ENCODE measurements around the gene APOA5.

The APOA5 gene

DNA sequence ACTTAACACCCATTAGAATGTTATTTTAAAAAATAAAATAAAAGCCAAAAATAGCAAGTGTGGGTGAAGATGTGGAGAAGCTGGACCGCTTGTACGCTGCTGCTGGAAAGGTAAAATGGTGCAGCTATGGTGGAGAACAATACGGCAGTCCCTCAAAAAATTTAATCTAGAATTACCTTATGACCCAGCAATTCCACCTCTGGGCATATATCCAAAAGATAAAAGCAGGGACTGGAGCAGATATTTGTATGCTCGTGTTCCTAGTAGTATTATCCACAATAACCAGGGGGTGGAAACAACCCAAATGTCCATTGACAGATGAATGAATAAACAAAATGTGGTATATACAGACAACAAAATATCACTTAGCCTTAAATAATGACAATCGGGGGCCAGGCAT is 6.1 kb upstream of the APOA5 start:
- no peak for DNase-seq (ENCODE audit: low spot score)

DNA sequence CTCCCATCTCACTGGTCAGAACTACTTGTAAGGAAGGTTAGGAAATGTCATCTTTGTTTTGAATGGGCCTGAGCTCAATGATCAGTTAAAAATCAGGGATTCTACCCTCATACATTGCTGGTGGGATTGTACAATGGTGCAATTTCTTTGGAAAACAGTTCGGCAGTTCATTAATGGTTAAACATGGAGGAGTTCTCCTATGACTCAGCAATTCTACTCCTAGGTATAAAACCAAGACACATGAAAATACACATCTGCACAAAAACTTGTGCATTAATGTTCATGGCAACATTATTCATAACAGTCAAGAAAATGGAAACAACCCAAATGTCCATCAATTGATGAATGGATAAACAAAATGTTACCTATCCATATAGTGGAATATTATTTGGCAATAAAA is 4.9 kb upstream of the APOA5 start:
- DNase-seq (ENCODE audit: low spot score), result no peak

DNA sequence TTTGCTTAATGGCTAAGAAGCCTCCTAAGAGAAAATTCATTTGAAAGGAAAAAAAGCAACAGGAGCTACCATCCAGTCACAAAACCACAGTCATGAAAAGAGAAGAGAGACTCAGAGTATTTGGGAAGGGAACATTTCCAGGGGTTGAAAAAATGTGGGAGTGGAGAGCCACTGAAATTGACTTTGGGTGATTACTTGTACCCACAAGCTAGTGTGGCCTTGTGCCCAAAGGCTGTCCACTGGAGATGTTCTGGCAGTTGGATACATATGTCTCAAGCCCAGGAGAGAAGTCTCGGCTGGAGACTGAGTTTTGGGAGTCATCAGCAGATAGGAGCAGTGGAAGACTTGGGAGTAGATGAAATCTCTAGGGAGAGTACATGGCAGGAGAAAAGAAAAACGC is 3.2 kb upstream of the APOA5 start:
- no peak for DNase-seq (ENCODE audit: low spot score)

DNA sequence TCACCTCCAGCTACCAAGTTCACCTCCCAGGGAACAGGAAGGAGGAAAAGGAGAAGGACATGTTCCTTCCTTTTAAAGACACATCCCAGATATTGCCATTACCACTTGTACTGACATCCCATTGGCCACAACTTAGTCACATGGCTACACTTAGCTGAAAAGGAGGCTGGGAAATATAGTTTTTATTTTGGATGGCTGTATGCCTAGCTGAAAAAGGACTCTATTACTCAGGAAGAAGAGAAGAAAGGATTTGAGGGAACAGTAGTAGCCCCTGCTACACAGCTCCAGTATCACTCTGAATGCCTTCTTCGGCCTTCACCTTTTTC is 2.1 kb upstream of the APOA5 start:
- DNase-seq (ENCODE audit: low spot score), result no peak

DNA sequence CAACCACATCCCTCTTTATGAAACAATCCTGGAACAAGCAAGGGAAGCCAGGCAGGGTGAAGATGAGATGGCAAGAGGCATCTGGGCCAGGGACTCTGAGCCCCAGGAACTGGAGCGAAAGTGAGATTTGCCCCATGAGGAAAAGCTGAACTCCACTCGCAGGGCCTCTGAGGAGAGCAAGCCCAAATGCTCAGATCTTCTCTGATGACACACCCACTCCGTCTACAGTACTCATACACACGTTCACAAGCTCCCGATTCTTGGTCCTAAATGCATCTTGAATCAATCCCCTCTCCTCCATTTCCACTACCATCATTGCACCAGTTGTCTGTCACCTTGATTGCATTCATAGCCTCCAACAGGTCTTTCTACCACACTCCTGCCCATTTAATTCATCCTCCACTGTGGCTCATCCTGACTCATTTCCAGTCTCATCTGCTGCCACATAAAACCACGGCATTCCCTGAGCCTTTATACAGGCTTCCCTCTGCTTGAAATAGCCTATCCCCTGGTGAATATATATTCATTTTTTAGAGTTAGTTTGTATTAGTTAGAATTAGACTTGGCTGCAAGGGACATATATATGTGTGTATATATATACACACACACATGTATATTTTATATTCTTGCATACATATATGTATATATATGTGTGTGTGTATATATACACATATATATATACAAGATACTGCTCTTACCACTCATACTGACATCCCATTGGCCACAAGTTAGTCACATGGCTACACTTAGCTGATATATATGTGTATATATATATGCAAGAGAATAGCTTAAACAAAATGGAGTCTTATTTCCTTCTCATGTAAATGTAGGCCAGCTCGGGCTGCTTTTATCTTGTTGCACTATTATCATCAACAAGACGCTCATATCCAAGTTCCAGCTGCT is 1.4 kb upstream of the APOA5 start:
- DNase-seq (ENCODE audit: low spot score), result no peak

DNA sequence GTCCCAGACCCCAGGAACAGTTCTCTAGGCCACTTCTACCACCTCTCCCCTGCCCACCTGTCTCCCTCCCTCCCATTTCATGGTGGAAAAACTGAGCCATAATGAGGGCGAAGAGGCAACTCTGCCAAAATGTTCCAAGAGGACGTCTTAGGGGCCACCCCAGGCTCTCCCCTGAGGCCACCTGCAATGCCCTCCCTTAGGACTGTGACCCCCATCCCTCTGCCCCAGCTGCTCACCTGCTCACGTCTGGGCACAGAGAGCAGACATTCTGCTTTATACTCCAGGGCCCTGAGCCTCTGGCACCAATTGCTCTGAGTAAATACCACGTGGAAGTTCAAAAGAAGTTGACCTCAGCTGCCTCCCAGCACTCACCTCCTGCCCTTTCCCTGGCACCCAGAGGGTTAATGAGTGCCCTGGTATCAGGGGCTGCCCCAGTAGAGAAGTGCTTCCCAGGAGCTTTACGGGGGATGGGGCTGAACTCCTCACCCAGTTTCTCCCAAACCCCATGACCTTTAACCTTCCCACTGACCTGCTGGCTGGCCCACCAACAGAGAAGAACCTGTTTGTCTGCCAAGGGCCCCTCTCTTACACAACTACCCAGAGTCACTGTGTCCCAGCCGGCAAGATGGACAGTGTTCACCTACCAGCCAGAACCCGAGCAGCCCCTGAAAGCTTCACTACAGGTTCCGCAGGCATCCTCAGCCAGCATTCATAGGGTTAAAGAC is 627 bp upstream of the APOA5 start:
- DNase-seq (ENCODE audit: low spot score), result no peak

DNA sequence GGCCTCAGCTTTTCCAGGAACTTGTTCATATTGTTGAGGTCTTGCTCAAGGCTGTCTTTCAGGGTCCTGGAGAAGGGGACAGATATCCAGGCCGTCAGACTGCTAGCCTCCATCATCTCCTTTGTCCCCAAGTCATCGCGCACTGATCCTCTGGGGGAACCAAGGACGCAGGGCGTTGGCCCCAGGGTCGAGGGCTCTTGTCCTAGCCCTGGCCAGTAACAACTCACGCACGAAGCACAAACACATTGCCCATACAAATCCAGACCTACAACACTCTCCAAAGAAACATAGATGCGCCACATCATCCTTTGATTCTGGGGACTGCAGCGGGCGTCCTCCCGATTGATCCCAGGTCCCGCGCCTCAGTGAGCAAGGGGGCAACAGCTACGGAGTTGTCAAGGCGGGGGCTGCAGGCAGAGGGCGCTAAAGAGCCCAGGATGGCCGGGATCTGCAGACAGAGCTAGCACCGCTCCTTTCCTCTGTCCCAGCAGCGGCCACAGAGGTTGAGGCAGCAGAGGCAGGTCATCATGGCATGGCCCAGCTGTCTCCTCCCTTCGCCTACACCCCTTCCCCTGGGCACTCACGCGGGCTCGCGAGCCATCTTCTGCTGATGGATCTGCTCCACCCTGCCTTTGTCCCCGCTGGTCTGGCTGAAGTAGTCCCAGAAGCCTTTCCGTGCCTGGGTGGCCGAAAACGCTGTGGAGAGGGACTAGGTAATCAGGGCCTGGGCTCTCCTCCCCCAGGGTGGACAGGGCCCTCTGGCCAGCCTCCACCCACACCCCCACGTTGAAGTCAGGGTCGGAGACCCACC is 472 bp downstream of the APOA5 start:
- peak; percentile 73 for DNase-seq (ENCODE audit: low spot score)

DNA sequence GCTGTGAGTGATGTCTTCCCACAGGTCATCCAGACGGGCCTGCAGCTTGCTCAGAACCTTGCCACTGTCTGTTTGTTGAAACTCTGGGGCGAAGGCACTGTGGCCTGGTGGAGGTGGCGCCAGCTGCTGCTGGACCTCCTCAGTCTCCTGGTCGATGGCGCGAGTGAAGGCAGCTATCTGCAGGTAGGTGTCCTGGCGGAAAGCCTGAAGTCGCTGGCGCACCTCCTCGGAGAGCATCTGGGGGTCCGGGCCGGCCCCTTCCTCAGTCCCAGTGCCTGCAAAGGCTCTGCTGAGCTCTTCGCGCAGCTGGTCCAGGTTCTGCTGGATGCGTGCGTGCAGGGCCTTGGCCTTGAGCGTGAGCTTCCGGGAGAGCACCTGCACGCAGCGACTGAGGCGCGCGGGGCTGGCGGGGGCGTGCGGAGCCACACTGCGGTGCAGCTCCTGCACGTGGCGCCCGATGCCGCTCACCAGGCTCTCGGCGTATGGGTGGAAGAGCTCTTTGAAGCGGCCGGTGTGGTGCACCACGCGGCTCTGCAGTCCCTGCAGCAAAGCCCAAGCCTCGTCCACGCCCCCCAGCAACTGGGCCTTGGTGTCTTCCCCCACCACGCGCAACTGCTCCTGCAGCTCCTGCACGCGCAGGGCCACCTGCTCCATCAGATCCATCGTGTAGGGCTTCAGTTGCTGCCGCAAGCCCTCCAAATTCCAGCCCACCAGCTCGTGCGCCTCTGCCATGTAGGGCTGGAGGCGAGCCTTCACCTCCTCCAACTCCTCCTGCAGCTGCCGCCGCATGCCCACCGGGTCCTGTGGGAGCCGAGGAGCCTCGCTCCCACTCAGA is 1.3 kb downstream of the APOA5 start:
- no peak for DNase-seq (ENCODE audit: low spot score)

DNA sequence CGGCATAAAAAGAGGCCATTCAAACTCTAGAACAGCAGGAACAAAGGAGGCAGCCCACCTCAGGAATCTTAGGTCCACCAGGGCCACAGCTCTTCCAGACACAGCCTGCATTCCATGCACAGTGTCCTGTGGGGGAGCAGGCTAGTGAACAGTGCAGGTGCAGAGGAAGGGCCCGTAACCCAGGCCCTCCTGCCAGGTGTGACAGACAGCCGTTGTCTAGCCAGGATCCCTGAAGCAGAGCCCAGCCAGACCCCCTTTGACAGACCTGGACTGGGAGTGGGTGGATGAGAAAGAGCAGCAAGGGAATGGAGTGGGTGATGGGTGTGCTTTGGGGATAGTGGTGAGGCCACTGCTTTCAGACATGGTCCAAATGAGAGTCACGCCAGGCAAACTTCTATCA is 2.7 kb downstream of the APOA5 start:
- no peak for DNase-seq (ENCODE audit: low spot score)

DNA sequence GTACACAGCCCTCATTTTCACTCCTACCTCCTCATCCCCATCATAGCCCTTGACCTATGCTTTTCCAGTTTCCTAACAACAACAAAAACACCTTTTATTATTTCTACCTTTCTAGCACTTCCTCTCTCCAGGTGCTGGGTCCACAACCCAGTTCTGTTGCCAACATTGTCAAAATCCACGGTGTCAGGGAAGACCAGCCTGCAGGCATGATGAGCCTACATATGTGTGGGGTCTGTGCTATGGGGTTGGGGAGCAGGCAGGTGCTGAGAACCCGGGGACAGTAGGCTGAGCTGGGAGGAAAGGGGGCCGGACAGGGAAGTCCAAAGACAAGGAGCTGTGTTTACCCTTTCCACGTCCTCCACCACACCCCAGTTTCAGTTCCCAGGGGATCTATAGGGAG is 3.1 kb downstream of the APOA5 start:
- DNase-seq (ENCODE audit: low spot score), result no peak

DNA sequence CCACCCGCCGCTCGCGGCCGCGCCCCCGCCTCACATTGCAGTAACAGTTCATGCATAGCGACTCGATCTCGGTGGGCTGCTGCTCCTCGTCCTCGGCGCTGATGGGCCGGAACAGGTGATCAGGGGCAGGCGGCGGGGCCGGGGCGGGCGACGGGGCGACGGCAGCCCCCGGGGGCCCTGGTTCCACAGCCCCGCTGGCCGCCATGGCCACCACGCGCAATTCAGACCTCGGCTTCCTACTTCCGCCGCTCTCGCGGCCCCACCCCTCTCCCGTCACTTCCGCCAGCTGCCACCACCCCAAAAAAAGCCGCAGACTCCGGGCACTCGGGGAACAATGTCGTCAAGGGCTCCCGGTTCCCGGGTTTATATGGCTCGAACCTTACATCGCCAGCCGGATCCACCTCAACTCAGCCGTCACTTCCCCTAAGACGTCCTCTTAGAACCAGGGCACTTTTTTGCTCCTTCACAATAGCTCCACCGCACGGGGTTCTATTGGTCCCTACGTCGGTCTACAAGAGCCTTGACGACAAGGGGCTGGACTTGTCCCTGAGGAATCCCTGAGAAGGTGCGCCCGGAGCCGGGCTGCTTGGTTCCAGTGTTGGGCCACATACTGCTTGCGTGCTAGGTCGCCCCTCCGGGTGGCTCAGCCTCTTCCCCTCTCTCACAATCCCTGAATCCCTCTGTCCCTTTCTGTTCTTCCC is 3.7 kb downstream of the APOA5 start, which contains the start of gene ZPR1:
Gene ZPR1 (minus strand): TSS at position 238 of the 701 bp plus-strand sequence. CDS start 33 bp downstream, at position 205.
- peak; percentile 75 for DNase-seq (ENCODE audit: low spot score)

DNA sequence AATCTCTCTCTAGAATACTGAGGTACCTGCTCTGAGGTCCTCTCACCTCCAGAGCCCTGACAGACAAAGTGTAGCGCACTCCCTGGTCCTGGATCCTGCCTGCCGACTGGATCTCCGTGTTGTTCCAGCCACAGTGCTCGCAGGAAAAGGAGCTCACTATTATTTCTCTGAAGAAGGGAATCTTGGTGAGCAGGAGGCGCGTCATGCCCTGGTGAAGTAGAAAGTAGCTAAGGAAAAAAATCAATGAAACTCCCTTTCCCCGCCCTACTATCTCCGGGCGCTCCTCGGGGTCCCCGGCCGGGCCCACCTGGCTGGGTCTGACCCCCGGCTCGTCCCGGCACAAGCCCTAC is 4.3 kb downstream of the APOA5 start:
- no peak for DNase-seq (ENCODE audit: low spot score)

DNA sequence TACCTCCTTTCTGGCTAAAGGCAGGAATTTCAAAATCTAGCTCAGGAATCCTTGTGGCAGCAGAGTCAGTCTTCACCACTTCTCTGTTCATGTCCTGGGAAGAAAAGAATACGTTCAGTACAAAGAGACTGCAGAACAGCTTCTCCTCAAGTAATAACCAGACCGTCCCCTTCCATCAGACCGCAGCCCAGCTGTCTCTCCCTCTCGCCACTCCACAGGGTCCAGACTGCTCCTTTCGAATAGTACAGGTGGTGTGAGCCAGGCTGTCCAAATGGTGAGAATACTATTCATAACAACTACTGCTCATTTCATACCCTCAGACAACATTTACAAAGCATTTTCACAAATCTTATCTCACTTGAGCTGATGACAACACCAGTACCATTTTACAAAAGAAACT is 4.7 kb downstream of the APOA5 start:
- no peak for DNase-seq (ENCODE audit: low spot score)

DNA sequence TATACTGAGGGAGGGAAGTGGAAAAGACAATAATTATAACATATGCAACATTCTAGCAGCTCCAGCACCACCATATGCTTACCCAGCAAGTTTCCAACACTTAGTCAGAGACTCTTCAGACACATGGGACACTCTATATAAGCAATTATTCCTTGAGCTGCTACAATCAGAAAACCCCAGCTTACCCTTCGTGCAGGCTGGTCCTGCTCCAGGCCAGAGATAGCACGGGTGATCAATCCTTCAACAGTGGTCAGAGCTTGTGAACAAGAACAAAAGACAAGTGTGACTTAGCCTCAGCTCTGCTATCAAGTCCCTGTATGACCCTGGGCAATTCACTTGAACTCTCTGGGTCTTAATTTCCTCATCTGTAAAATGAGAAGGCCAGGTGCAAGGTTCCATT is 5.4 kb downstream of the APOA5 start:
- no peak for DNase-seq (ENCODE audit: low spot score)

DNA sequence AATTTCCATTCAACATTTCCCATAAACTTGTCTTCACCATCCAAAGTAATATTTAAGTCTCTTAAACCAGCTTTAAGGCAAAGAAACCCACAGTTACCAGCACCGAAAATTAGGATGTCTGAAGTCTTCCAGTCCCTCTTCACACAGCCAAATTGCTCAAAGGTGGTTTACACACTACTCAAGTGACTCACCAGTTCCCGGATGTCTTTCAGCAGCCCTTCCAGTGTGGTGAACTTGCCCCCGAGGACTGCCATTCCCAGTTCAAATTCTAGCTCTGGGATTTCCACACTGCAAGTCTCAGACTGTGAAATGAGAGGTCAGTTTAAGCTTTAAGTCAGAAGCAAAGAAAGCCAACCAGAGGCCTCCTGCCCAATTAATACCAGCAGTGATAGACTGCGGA is 9.0 kb downstream of the APOA5 start:
- no peak for DNase-seq (ENCODE audit: low spot score)

DNA sequence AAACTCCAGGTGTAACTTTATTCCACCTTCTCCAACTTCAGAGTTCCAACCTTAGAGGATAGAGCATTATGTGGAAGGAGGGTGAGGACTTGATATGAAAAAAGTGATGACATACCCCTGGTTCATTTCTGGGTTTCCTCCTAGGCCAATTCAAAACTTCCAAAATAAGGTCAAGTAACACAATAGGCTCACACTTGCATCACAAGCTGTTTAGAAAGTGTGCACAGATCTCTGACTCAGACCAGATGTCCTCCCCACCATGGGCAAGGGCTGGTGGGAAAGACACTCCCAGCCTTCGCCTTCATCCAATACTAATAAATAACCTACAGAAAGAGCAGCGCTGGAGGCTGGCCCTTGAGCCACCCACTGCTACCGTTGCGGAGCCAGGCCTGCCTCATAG is 13.1 kb downstream of the APOA5 start:
- no peak for DNase-seq (ENCODE audit: low spot score)

DNA sequence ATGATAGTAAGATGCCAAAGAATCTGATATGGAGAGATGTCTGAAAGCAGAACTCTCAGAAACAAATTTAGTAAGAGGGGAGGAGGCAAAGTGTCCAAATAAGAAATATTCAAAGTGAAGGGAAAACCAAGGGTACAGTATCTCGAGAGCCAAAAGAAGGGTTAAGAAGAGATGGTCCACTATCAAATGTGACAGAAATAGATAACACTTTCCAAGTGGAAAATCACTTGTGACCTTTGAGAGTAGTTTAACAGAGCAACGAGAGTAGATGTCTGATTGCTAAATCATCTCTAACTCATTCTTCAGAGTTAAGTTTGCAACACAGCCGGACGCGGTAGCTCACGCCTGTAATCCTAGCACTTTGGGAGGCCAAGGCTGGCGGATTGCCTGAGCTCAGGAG is 14.6 kb downstream of the APOA5 start:
- DNase-seq (ENCODE audit: low spot score), result no peak

DNA sequence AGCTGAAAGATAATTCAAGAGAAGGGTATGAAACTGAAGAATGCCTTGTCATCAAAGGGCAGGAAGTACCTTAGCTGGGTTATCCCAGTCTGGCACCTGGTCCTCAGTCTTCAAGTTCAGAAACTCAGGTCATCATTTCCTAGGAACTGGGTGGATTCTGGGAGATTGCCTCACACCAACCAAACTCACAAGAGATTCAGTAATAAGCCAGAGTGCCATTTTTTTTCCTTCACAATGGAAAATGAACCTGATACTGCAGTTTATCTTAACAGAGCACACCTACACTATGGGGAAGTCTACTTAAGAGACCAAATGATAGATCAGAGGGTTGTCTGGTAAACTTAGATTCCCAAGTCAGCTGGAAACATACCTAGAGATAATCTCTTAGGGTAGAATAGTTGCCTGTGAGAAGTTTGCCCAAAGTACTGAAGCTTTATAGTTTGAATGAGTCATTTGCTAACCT is 15.1 kb downstream of the APOA5 start:
- DNase-seq (ENCODE audit: low spot score), result no peak

DNA sequence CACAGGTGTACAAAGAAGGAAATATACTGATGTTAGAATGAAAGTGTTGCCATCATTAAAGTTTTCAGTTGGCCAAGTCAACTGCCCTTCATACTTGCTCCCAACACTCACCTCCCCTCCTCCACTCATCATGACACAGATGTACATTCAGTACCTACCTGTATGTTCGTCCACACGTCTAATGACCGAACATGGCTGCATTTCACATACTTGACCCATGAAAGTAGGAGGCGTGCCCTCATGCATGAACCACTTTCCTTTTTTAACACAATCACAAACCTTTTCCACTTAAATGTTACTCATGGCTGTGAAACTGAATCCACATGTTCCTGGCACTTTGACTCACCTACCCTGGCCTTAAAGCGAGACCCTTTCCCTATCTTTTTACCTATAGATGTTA is 15.7 kb downstream of the APOA5 start:
- DNase-seq (ENCODE audit: low spot score), result no peak

DNA sequence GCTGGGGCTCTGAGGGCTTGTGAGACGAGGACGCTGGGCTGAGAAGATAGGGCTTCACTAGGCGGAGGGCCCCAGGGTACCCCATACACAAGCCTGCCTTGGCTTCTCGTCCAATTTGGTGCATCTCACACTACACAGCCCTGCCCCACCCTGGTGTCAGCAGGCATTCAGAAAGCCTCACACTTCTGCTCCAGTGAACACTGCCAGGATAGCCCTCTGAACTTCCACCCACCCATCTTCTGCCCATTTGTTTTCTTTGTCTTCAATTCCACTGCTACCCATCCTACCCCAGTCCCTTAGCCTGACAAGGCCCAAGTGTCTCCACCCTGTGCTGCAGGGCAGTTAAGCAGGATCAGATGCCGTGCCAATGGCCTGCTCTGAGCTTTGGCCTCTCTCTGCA is 17.0 kb downstream of the APOA5 start:
- DNase-seq (ENCODE audit: low spot score), result no peak

Data from globus pallidus (tissue), 1 donor.